Stimulated activated CD4-positive, alpha-beta T cell treated with anti-CD3 and anti-CD28 coated beads, Interleukin-12 subunit alpha, Interleukin-12 subunit beta, amount 100 ng/mL, for 24 hours (primary cell): Measurements from ENCODE around the gene HACD3.
"Not testable (repeated sequence)": the region's sequence is repeated elsewhere in the genome, so short reads cannot be mapped to it uniquely, and the experiment has no call there.

Source experiments
- DNase-seq, 2 experiments: peaks; one replicate each; pipeline ENCODE4 v3.0.0-alpha.2; 2020; ENCODE audit warnings: low read depth in 2 of 2

HACD3 gene

GRCh38 chr15:65599677-65600076 is 69.4 kb downstream of the HACD3 start:
- DNase-seq = no peak

DNA sequence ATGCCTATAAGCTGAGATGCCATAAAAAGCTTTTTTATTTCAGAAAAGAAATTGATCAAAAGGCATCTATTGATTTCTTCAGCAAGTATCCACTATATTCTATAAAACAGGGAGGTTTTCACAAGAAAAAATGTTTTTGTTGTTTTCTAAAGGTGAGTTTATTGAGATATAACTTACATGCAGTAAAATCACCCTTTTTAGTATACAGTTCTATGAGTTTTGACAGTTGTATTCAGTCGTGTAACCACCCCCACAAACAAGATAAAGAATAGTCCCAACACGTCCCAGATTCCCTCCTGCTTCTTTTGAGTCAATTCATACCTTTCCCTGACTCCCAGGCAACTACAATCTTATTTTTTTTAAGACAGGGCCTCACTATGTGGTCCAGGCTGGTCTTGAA is 72.9 kb downstream of the HACD3 start:
- no peak for DNase-seq

DNA sequence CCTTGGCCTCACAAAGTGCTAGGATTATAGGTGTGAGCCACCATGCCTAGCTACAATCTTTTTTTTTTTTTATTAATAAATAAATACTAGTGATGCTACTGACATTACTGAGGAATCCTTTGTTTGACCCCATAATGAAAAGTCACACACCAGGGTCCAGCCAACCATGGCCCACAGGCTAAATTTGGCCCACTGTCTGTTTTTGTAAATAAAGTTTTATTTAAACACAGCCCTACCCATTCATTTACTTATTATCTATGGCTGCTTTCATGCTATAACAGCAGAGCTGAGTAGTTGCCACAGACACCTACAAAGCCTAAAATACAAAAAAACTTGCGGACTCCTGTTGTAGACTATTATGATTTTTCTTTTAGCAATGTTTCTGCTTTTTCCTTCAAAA is 73.3 kb downstream of the HACD3 start:
- DNase-seq = no peak

DNA sequence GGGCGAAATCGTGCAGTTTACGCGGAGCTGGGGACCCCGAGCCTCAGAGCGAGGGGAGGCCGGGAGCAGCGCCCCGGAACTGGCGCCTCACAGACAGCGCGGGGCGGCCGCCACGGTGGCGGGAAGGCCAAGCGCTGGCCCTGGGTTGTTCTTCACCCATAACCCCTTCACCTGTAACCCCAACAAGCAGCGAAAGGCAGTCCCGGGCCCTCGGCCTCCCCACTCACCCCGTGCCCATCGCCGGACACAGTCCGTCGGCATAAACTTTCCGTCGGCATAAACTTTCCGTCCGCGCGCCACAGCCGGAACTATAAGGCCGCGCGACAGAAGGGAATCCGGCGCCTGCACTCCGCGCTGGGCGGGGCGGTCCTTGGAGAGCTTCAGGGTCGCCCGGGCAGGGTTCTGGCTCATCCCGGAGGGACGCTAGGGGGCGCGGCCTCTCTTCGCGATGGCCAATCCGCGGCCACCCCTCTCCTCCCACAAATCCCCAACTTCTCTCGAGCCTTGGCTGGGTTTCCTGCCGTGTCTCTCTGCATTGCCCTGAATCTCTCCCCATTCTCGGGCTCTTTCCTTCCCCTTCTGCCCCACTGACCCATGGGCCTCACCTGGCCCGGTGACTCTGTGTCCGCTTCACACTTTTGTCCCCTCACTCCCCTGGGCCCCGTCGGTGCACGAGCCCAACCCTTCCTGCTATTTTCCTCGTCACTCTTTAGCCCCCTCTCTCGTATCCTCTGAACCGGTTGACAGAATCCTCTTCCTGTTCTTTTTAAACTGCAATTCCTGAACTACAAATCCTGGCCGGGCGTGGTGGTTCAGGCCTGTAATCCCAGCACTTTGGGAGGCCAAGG is 80.8 kb downstream of the HACD3 start, which contains the start of gene INTS14:
TSS of gene INTS14 (minus strand) at position 261 of the 848 bp plus-strand sequence. CDS start 3,751 bp downstream, outside the sequence.
- DNase-seq = peak; percentile 91 to 98

- no peak for DNase-seq
Observed at GRCh38 chr15:65611888-65612615, 81.8 kb downstream of the HACD3 start.

- DNase-seq = no peak
Observed at GRCh38 chr15:65612616-65612946, 82.3 kb downstream of the HACD3 start.

DNA sequence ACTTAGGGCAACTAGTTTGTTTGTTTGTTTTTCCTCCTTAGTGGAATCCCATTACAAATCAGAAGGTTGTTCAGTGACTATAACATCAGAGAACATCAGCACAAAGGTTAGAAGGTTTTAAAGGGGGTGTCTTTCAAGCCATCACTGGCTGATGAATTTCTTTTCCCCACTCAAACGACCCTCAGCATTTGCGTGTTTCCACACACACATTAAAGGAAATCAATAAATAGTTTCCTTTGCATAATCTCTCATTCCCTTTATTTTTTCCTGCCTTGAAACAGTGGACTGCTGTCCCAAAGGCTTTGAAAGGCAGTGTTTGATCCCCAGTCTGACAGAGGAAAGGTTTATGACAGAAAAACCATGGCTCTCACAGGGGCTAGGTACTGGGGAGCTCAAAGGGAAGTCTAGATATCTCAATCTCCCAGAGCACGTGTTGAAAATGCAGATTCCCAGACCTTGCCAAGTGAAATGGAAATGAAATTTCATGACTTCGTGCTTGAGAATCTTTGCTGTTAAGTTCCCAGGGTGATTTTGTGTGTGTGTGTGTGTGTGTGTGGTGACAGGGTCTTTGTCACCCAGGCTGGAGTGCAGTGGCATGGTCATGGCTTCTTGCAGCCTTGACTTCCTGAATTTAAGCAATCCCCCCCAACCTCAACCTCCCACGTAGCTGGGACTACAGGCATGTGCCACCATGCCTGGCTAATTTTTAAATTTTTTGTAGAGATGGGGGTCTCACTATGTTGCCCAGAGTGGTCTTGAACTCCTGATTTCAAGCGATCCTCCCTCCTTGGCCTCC is 82.9 kb downstream of the HACD3 start:
- no peak for DNase-seq

- not testable (repeated sequence) for DNase-seq
Observed at GRCh38 chr15:65615887-65616286, 85.6 kb downstream of the HACD3 start.

GRCh38 chr15:65618560-65619109 is 88.4 kb downstream of the HACD3 start:
- DNase-seq = no peak

DNA sequence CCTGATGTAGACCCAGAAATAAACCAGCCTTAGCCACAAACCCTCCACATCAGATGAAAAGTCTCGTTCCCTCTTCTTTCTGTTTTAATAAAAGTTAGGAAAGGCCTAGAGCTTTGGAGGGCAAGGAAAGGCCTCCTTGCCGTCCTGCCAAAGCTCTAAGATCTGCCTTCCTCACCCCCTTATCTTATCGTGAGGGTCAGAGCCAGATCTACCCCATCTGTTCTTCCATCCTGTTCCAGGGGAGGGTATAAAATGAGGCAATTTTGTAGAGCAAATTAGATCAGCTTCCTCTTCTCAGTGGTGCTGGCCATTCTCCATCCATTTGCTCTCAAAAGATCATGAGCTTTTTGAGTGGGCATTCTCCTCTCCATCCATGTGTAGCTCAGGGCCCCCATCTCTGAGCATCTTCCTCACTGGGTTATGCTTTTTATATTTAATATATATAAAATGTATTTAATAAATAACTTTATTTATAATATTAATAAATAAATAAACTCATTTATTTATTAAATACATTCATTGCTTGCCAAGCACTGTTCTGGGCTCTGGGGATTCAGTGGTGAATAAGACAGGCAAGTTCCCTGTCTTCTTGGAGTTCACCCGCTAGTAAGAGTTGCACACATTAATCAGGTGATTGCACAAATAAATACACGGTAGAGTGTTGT is 89.5 kb downstream of the HACD3 start:
- no peak for DNase-seq

DNA sequence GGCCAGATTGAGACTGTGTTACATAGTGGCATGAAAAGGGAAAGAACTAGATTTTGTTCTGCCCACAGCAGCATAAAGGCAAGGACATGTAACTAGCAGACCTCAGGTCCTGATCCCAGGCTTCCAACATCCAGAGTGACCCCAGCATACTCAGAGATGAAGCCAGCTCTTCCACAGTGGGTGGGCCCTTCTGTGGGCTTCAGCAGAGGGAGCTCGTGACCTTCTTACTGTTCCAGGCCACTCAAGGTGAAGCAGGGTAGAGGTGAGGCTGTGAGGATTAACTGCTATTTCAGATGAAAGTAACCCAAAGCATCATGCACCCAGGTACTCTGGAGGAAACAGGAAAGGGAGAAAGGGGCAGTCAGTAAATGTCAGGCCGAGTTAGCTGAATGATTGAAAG is 90.6 kb downstream of the HACD3 start:
- no peak for DNase-seq

DNA sequence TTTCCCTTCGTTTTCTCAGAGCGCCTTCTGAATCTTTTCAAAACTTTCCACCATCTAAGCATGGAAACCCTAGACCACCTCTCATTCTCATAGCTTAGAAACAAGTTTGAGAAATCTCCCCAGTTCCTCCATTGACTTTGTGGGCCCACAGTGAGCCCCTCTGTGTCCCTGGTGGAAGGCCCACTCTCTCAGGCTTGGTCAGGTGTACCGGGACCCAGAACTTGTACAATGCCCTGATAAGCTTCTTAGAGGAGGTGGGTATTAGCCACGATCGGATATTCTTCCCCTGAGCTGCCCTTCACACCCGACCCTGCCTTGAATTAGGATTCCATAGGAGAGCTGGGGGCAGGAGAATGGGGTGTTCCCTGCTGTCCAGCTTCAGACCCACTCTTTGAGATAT is 91.4 kb downstream of the HACD3 start, which contains the start of gene SLC24A1:
TSS of gene SLC24A1 (plus strand) at position 301 of the 400 bp plus-strand sequence. CDS start 2,143 bp downstream, outside the sequence.
- DNase-seq = no peak

DNA sequence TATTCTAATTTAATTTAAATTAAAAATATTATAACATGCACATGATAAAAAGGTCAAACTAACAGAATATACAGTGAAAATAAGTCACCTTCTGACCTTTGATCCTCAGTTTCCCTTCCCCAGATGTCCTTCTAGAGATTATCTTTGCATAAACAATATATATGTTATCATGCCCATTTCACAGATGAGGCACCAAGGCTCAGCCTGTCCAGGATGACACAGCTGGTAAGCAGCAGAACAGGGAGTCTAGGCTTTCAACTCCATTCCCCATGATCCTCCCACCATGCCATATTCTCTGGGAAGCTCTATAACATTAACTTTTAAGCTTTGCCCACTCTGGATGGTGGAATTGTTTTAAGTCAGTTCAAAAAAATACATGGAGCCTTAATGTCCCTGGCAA is 92.8 kb downstream of the HACD3 start:
- DNase-seq = no peak

DNA sequence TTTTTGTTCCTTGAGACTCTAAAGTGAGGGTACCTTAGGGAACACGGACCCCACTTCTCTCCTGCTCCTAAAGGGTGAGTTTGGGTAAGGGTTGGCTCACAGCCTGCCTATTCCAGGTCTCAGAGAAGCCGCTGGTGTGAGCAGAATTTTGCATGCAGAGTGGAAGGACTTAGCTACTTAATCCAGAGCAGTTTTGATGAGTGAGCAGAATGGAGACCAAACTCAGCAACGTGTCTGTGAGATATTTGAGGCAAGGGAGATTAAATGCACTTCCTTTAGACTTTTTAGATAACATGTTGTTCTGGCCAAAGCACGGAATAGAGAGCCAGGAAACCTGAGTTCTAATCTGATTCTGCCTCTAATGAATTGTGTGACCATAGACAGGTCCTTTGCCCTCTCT is 96.6 kb downstream of the HACD3 start:
- DNase-seq = no peak
